ENCODE data around the gene TAB2.

GRCh38 chr6:149389509-149390297 lies 72.2 kb downstream of the TAB2 start:
- TF ChIP-seq CTCF (IDR thresholded peaks at IDR 0.05 in 2 of 3, conservative IDR thresholded peaks at IDR 0.05 in 1 of 3; ENCODE audit: insufficient read depth in 2 of 3, low read depth in 1 of 3, low read length in 3 of 3) (no peak), MAFF (IDR thresholded peaks at IDR 0.05; ENCODE audit: low read length) (no peak), LEF1 (IDR thresholded peaks at IDR 0.05) (no peak), RCOR1 (IDR thresholded peaks at IDR 0.05; ENCODE audit: borderline replicate concordance in 1 of 2, low read depth in 2 of 2, low read length in 2 of 2) (no peak), JUN (IDR thresholded peaks at IDR 0.05; ENCODE audit: borderline replicate concordance, low read depth, low read length) (no peak), JUN (CRISPR knock-in tag; IDR thresholded peaks at IDR 0.05; ENCODE audit: borderline replicate concordance) (no peak), SIN3A (IDR thresholded peaks at IDR 0.05; ENCODE audit: borderline replicate concordance in 2 of 2, control insufficient read depth in 1 of 2, low read depth in 2 of 2, low read length in 2 of 2) (no peak), TARDBP (IDR thresholded peaks at IDR 0.05) (no peak)
- TF ChIP-seq, protein P1, sequence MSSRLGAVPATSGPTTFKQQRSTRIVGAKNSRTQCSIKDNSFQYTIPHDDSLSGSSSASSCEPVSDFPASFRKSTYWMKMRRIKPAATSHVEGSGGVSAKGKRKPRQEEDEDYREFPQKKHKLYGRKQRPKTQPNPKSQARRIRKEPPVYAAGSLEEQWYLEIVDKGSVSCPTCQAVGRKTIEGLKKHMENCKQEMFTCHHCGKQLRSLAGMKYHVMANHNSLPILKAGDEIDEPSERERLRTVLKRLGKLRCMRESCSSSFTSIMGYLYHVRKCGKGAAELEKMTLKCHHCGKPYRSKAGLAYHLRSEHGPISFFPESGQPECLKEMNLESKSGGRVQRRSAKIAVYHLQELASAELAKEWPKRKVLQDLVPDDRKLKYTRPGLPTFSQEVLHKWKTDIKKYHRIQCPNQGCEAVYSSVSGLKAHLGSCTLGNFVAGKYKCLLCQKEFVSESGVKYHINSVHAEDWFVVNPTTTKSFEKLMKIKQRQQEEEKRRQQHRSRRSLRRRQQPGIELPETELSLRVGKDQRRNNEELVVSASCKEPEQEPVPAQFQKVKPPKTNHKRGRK (tag; IDR thresholded peaks at IDR 0.05): no peak
- TF ChIP-seq, protein P2, sequence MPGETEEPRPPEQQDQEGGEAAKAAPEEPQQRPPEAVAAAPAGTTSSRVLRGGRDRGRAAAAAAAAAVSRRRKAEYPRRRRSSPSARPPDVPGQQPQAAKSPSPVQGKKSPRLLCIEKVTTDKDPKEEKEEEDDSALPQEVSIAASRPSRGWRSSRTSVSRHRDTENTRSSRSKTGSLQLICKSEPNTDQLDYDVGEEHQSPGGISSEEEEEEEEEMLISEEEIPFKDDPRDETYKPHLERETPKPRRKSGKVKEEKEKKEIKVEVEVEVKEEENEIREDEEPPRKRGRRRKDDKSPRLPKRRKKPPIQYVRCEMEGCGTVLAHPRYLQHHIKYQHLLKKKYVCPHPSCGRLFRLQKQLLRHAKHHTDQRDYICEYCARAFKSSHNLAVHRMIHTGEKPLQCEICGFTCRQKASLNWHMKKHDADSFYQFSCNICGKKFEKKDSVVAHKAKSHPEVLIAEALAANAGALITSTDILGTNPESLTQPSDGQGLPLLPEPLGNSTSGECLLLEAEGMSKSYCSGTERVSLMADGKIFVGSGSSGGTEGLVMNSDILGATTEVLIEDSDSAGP (CRISPR knock-in tag; IDR thresholded peaks at IDR 0.05): no peak
